Ectodermal cell (in vitro differentiated cells): ENCODE data around the gene PAM.
"Not testable (repeated sequence)": the region's sequence is repeated elsewhere in the genome, so short reads cannot be mapped to it uniquely, and the experiment has no call there.

Experiments used
- H3K27ac ChIP-seq: 2 replicates; pipeline ENCODE4 v1.7.0; 2013; ENCODE audit warnings: mild to moderate bottlenecking, low read depth, low read length; ENCODE audit not compliant: insufficient read depth, poor library complexity, severe bottlenecking
- H3K27me3 ChIP-seq: 2 replicates; pipeline ENCODE4 v1.7.0; 2013; ENCODE audit warnings: mild to moderate bottlenecking, low read length; ENCODE audit not compliant: insufficient read depth, control insufficient read depth, poor library complexity, severe bottlenecking
- H3K36me3 ChIP-seq: one replicate; pipeline ENCODE4 v1.7.0; 2013; ENCODE audit warnings: low read length; ENCODE audit not compliant: control insufficient read depth, insufficient read depth
- H3K4me1 ChIP-seq: one replicate; pipeline ENCODE4 v1.7.0; 2013; ENCODE audit warnings: low read length; ENCODE audit not compliant: control insufficient read depth, insufficient read depth
- H3K4me3 ChIP-seq: 2 replicates; pipeline ENCODE4 v1.7.0; 2013; ENCODE audit warnings: low read depth, low read length, control low read depth; ENCODE audit not compliant: insufficient read depth
- H3K9me3 ChIP-seq: 2 replicates; pipeline ENCODE4 v1.7.0; 2013; ENCODE audit warnings: mild to moderate bottlenecking, low read length, moderate library complexity; ENCODE audit not compliant: control insufficient read depth
- WGBS, 2 experiments: methylation state at CpG; one replicate each; pipeline ENCODE4 v1.1.7; 2013; ENCODE audit warnings: missing lambda C conversion rate in 2 of 2; 5-methylcytosine and 5-hydroxymethylcytosine counted together

PAM gene

DNA sequence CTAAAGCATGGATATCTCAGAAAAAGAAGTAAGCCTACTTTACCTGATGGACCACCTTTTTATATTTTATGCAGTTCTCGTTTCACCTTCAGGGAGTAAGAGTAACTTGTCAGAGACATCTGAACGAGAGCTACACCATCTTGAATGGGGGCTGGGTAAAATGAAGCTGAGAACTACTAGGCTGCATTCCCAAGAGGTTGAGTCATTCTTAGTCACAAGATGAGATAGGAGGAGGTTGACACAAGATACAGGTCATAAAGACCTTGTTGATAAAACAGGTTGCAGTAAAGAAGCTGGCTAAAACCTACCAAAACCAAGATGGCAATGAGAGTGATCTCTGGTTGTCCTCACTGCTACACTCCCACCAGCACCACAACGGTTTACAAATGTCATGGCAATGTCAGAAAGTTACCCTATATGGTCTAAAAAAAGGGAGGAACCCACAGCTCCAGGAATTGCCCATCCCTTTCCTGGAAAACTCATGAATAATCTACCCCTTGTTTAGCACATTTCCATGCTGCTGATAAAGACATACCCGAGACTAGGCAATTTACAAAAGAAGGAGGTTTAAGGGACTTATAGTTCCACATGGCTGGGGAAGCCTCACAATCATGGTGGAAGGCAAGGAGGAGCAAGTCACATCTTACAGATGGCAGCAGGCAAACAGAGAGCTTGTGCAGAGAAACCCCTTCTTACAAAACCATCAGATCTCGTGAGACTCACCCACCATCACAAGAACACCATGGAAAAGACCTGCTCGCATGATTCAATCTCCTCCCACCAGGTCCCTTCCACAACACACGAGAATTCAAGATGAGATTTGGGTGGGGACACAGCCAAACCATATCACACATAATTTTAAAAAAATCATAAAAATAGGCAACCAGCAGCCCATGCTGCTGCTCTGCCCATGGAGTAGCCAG, 302.4 kb downstream of the PAM start:
- Histone ChIP-seq H3K27me3 (no peaks in the 10 kb centered on the region), H3K36me3 (no peaks in the 10 kb centered on the region), H3K4me1 (no peaks in the 10 kb centered on the region), H3K4me3 (no peak overlapping the region), H3K9me3 (no peaks in the 10 kb centered on the region), H3K27ac (no peak overlapping the region)
- 91% methylated on average over 7 of the region's 7 CpGs for WGBS, 2 experiments

DNA sequence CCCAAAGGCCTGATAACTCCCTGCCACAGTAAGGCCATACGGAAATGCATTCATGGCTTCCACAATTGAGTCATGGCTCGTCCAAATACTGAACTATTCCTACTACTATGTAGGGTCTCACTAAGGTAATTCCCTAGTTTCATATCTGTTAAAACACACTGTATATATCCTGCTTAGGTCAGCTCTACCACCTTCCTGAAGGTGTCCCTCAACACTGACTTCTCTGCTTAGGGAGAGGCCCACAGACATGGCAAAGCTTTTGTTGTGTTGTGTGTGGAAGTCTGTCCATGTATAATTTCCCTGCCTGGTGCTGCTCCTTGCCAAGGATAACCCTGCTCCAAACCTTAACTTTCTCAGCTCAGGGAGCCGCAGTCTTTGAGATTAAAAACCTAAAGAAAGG, 304.4 kb downstream of the PAM start:
- Histone ChIP-seq H3K4me1 (no peaks in the 10 kb centered on the region), H3K4me3 (no peak overlapping the region), H3K36me3 (no peaks in the 10 kb centered on the region), H3K27me3 (no peaks in the 10 kb centered on the region), H3K27ac (no peak overlapping the region), H3K9me3 (no peaks in the 10 kb centered on the region)
- 91 to 97% methylated on average over 3 of the region's 3 CpGs for WGBS, 2 experiments

DNA sequence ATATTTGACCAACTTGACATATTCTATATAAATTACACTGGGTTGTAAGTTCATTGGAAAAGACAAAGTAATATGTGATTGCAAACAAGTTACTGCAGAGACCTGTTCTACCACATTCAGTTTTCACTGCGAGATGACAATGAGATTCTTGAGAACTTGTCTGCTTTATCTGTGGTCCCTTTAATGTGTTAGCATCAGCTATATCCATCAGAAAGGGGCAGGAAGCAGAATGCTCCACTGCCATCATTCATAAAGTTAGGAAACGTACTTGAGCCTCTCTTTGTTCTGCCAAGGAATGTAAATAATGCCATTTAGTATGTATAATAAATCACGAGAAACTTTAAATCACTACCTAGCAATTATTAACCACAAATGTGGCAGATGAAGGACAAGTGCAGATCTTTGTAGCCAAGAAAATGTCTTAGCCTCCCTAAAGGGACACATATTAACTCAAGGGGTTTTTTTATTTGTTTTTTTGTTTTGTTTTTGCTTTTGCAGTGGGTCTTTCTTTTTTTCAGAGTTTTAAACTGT, 305.4 kb downstream of the PAM start:
- Histone ChIP-seq H3K9me3 (no peaks in the 10 kb centered on the region), H3K4me1 (no peaks in the 10 kb centered on the region), H3K27ac (no peak overlapping the region), H3K36me3 (no peaks in the 10 kb centered on the region), H3K4me3 (no peak overlapping the region), H3K27me3 (no peaks in the 10 kb centered on the region)
- WGBS, 2 experiments: 63 to 92% methylated on average over 1 of the region's 3 CpGs

DNA sequence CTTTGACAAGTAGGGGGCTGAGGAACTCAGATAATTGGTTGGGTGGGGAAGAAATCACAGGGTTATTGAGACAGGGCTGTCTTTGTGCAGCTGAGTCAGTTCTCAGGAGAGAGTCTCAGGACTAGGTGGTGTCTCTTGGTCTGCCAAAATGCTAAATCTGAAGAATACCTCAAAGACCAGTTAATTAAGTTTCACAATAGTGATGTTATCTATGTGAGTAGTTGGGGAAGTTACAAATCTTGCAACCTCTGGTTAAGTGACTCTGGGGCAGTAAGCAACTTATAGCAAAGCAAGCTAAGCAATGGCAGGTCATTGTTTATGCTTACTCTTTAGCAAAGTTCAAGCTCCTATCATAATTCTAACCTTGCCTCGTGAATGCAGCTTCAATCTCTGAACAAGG, 311.2 kb downstream of the PAM start:
- Histone ChIP-seq H3K36me3 (no peaks in the 10 kb centered on the region), H3K9me3 (no peaks in the 10 kb centered on the region), H3K27ac (no peak overlapping the region), H3K27me3 (no peaks in the 10 kb centered on the region), H3K4me1 (no peaks in the 10 kb centered on the region), H3K4me3 (no peak overlapping the region)
- 95 to 97% methylated on average over 1 of the region's 1 CpG for WGBS, 2 experiments

DNA sequence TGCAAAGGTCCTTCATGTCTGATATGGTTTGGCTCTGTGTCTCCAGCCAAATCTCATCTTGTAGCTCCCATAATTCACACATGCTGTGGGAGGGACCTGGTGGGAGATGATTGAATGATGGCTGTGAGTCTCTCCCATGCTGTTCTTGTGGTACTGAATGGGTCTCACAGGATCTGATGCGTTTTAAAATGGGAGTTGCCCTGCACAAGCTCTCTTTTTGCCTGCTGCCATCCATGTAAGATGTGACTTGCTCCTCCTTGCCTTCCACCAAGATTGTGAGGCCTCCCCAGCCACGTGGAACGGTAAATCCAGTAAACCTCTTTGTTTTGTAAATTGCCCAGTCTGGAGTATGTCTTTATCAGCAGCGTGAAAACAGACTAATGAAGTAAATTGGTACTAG, 318.4 kb downstream of the PAM start:
- 79 to 81% methylated on average over 4 of the region's 4 CpGs for WGBS, 2 experiments
- not testable (repeated sequence) for H3K9me3 ChIP-seq, H3K27ac ChIP-seq, H3K27me3 ChIP-seq, H3K4me3 ChIP-seq, H3K4me1 ChIP-seq, H3K36me3 ChIP-seq

DNA sequence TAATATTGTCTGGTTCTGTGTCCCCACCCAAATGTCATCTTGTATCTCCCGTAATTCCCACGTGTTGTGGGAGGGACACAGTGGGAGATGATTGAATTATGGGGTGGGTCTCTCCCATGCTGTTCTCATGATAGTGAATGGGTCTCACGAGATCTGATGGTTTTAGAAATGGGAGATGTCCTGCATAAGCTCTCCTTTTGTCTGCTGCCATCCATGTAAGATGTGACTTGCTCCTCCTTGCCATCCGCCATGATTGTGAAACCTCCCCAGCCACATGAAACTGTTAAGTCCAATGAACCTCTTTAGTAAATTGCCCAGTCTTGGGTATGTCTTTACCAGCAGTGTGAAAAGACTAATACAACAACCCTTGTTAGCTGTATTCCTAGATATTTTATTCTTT, 320.3 kb downstream of the PAM start:
- no peak overlapping the region for H3K27ac ChIP-seq
- no peaks in the 10 kb centered on the region for H3K9me3 ChIP-seq
- no peaks in the 10 kb centered on the region for H3K27me3 ChIP-seq
- 92 to 98% methylated on average over 4 of the region's 4 CpGs for WGBS, 2 experiments
- no peaks in the 10 kb centered on the region for H3K36me3 ChIP-seq
- H3K4me3 ChIP-seq: no peak overlapping the region
- H3K4me1 ChIP-seq: no peaks in the 10 kb centered on the region
